DMS 273 (cell line): Measurements from ENCODE around the gene IL17RB.

Experiments
- DNase-seq: peaks from one replicate; lab custom pipeline; 2025; ENCODE audit not compliant: unreplicated experiment; lab: John Stamatoyannopoulos, UW

Gene IL17RB

DNA sequence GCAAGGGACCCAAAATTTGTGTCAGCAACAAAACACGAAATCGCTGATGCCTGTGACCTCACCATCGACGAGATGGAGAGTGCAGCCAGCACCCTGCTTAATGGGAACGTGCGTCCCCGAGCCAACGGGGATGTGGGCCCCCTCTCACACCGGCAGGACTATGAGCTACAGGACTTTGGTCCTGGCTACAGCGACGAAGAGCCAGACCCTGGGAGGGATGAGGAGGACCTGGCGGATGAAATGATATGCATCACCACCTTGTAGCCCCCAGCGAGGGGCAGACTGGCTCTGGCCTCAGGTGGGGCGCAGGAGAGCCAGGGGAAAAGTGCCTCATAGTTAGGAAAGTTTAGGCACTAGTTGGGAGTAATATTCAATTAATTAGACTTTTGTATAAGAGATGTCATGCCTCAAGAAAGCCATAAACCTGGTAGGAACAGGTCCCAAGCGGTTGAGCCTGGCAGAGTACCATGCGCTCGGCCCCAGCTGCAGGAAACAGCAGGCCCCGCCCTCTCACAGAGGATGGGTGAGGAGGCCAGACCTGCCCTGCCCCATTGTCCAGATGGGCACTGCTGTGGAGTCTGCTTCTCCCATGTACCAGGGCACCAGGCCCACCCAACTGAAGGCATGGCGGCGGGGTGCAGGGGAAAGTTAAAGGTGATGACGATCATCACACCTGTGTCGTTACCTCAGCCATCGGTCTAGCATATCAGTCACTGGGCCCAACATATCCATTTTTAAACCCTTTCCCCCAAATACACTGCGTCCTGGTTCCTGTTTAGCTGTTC, 35.0 kb upstream of the IL17RB start:
- no peak for DNase-seq

GRCh38 chr3:53812434-53812833, 33.9 kb upstream of the IL17RB start:
- peak; percentile 3 for DNase-seq

GRCh38 chr3:53813229-53813628, 33.1 kb upstream of the IL17RB start:
- no peak for DNase-seq

GRCh38 chr3:53813876-53814275, 32.5 kb upstream of the IL17RB start:
- DNase-seq: no peak

DNA sequence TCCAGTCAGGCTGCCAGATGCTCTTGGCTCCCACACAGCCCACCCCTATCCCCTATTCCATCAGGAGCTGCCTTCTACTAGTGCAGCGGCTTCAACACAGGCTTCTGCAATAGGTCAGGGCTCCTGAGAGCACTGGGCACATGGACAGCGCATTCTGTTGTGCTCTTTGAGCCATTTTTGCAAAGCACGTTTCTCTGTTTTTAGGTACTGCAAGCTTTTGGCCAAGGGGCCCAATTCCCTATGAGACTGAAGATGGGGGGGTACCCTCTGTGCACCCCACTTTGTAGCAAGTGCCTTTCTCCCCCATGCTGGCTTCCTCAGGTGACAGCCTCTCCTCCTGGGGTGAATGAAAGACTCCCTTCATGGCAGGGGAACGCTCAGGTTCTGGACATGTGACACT, 31.3 kb upstream of the IL17RB start:
- no peak for DNase-seq

DNA sequence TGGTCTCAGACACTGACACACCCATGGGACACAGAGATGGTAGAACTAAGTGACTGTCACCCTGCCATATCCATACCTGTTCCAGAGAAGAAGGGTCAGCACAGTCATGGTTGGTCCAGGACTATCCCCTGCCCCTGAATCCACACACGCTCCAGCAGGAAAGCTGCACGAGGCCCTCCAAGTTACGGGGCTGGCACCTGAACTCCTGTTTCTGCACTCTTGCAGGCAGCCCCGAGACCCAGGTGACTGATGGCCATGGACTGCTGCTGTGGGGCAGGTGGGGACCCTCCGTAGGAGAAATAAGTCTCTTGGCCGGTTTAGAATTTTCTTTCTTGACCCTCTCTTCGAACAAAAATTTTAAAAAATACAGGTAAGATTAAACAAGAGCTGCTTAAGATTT, 30.7 kb upstream of the IL17RB start:
- no peak for DNase-seq

DNA sequence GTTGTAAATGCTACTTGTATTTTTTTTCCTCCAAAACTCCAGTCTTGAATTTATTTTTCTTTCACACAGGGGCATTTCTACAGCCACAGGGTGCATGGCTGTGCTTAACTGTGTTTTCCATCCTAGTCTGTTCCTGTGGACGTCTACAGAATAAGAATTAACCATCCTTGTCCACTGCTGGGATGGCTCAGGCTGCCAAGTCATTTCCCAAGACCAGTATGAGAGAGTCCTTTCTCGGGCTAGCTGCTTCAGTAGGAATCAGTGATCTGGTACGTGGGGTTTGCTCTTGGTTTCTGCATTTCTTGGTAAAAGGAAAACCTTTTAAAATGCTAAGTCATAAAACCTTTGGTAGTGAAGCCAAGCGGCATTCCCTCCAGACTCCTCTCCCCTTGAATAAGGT, 29.9 kb upstream of the IL17RB start:
- no peak for DNase-seq

- DNase-seq: no peak
Observed at GRCh38 chr3:53817211-53817610, 29.2 kb upstream of the IL17RB start.

- DNase-seq: no peak
Observed at GRCh38 chr3:53817809-53818208, 28.6 kb upstream of the IL17RB start.

DNA sequence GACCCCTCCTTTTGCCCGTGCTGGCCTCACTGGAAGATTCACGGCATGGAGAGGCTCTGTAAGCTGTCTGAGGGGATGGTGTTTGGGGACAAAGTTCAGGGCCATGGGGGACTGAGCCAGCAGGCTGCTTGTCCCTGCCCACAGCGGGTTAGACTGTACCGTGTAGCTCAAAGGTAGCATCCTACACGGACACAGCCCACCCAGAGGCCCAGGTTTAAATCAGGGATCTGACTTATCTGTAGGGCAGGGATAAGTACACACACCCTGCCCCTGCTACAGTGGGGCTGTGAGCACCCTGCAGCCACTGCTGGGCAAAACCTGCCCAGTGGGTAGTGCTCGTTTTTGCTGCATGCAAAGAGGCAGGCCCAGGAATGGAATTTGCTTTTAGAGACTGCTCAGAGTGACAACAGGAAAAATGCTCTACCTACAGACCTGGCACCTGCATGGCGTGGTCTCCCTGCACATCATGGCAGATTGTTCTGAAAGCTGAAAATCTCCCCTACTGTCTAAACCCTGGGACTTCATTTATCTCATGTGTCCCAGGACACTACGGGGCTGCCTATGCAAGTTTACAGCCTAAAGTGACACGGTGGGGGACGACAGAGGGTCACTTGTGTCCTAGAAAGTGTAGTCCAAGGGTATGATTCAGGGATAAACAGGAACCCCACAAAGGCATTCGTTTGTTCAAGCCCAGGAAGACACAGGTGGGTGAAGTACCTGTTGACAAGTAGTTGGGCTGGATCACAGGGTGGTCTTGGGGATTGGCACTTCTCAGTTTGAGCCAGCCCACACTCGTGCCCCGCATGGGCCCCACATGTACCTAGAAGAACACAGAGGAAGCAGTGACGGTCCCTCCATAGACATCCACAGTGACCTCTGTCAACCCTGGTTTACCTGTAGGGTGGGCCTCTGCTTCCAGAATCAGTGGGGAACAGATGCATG, 27.9 kb upstream of the IL17RB start:
- DNase-seq: no peak

- DNase-seq: no peak
Observed at GRCh38 chr3:53819163-53819868, 27.1 kb upstream of the IL17RB start.

- no peak for DNase-seq
Observed at GRCh38 chr3:53820084-53820483, 26.3 kb upstream of the IL17RB start.

DNA sequence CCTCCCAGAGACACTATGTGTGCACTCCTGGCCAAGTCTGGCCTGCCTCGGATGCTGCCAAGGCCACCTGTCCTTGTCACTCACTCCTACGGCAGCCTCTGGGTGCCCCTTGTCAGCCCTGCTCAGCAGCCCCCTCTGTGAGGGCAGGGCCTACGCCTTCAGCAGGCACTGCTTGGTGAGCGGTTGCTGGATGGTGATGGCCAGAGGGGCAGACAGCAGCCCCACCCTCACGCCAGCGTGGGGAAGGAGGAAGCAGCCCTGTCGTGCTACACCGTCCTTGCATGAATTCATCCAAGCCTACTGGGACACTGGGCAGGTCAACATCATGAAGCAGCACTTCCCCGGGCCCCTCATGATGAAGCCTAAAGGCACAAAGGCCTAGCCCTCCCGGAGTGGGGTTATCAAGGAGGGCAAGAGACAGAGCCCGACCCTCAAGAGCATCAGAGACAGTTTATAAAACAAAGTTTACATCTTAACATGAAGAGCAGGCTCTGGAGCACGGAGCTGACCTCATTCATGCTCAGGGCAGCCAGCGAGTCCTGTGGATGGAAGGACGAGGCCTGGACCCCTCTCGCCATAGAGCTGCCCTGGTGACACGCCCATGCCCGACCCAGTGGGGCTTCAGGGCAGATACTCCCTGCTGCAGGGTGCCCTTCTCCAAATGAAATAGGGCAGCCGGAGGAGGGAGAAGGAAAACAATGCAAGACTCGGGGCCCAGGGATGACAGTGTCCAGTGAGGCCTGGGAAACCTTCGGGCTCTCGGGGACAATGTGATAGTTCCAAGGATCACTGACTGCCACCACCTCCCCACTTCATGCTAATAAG, 25.4 kb upstream of the IL17RB start:
- no peak for DNase-seq

DNA sequence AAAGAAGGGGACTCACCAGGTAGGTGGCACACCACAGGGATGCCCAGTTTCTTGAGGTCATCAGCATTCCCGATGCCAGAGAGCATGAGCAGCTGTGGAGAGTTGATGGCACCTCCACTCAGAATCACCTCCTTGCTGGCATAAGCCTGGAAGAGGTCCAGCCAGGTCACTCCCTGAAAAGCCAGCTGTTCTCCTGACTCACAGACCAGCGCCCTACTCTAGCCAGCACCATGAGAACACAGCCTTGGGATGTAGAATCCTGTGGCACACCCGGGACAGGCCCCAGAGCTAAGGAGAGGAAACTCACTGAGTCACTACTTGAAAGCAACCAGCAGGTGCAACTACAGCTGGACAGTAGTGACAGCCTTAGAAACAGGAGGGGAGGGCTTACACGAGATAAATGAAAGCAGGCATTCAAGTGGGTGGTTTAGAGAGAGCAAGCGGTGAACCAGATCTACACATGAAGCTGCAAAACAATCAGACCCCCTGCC, 24.7 kb upstream of the IL17RB start:
- peak; percentile 5 for DNase-seq

DNA sequence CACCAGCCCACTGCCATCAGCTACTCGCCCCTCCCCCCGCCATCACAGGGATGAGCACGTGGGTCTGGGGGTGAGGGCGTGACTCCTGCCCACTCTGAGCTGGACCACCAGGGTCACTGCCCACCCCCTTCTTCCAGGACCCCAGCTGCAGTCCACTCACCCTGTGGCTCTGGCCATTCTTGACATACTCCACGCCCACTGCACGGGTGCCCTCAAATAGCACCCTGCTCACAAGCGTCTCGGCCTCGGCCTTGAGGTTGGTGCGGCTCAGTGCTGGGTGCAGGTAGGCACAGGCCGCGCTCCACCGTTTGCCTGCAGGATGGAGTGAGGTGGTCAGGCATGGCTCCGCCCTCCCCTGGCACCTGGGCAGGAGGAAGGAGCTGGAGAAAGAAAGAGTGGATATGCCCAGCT, 24.0 kb upstream of the IL17RB start:
- DNase-seq: no peak

DNA sequence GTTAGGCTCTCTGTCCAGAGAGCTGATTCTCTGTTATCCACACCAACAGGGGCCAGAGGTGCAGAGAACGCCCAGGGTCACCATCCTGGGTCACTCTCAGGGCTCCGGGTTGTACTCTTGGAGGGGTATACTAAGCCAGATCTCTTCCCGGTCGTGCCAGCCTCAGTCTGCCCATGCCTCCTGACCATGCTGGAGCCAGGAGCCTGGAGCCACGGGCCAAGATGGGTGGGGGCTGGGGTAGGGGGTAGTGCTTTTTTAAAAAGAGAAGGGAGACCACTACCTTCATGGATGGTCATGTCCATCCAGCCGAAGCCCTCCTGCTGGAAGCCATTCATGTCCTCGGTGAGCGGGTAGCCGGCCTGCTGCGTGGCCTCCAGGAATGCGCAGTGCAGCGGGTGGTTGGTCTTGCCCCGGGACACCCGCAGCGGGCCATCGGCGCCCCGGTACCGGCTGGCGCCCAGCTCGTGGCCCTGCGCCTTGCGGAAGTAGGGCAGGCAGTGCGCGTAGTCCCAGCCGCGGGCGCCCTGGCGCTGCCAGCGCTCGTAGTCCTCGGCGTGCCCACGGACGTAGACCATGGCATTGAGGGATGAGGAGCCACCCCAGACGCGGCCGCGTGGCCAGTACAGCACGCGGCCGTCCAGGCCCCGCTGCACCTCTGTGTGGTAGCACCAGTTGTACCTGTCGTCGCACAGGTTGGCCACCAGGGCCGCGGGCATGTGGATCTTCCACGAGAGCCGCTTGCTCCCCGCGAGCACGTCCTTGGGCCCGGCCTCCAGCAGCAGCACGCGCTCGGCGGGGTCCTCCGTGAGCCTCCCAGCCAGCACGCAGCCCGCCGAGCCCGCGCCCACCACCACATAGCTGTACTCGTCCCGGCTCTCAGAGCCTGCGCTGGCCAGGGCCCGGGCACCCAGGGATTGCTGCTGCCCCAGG, 23.1 kb upstream of the IL17RB start:
- no peak for DNase-seq

DNA sequence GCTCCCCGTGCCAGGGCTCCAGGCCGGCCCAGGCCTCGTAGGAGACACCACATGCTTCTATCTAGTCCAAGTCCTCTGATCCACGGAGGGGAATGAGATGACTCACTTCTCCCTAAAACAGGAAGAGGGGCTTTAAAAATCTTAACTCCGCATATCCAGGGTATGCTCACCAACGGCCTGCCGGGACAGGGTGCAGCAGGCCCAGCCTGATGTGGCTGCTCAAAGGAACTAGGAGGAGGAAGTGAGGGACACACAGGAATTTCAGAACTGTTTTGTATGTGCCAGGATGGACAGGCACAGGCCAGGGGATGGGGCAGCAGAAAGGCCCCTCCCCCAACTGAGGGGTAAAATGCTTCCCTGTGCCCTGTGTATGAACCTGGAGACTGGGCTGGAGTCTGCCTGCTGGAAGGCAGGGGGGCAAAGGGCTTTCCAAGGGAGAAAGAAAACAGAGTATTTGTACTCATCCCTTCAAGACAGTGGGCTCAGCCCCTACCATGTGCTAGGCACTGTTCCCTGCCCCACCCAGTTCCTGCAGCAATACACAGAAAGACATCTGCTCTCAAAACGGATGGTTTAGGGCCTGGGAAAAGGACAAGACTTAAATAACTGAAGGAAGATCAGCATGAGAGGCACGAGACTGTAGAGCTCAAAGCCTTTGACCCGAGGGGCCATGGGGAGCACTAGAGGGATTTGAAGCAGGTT, 22.3 kb upstream of the IL17RB start:
- no peak for DNase-seq

DNA sequence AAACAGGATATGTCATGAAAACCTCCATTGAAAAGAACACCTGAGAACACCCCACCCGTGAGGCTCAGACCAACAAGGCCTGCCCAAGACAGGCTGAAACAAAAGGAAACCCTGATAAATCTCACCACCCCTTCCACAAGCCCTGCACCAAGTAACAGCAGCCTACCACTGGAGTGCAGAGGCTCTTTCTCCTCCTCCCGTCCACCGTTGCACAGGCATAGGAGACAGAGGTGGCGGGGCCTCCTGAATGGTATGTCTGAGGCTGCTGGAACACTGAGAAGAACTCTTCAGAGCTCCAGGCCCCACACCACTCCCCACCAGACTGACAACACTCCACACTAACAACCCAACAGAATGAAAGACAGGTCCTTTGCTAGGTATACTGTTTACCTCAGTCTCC, 21.6 kb upstream of the IL17RB start:
- no peak for DNase-seq

DNA sequence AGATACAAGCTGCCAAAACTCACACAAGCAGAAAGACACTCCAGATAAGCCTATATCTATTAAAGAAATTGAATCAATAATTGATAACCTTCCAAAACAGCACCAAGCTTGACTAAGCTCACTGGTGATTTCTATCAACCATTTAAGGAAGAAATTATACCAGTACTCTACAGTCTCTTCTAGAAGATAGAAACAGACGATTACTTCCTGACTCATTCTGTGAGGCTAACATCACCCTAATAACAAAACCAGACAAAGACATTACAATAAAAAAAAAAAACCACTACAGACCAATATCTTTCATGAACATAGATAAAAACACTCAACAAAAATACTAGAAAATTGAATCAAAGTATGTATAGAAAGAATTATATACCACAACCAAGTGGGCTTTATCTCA, 20.3 kb upstream of the IL17RB start:
- DNase-seq: no peak
